Measurements from ENCODE around the gene FOXC1. TPM values are rescaled to one million over a fixed set of nuclear protein-coding genes. Genes with fewer than 3 reads are reported as not detected.

FOXC1 gene
- polyA plus RNA-seq, 1 experiment: 7.8 TPM

- H3K36me3 ChIP-seq (ENCODE audit: control insufficient read depth, insufficient read depth, low read length): no peaks in the 10 kb centered on the region
- peaks cover 4% of the 10 kb centered on the region; the same call in 1 of the 2 replicates for H3K27me3 ChIP-seq (ENCODE audit: control insufficient read depth, insufficient read depth, low read length)
- ChIA-PET CTCF (interaction anchor here (0.6 to 6.6 kb wide), 42 partner anchors 11 to 1393 kb away, joined by 3 to 92 read pairs (median 4); partner anchors contain the start of genes MYLK4 and WRNIP1), POLR2A (no interaction called here)
- TF ChIP-seq CTCF (IDR thresholded peaks at IDR 0.05; ENCODE audit: insufficient read depth, low read depth, low read length): no peak
- H3K4me3 ChIP-seq (ENCODE audit: low read depth, low read length): no peak overlapping the region
- no peak for DNase-seq (ENCODE audit: low read depth)
These were observed 14.2 kb upstream of the FOXC1 start for GRCh38 chr6:1595271-1596087.

DNA sequence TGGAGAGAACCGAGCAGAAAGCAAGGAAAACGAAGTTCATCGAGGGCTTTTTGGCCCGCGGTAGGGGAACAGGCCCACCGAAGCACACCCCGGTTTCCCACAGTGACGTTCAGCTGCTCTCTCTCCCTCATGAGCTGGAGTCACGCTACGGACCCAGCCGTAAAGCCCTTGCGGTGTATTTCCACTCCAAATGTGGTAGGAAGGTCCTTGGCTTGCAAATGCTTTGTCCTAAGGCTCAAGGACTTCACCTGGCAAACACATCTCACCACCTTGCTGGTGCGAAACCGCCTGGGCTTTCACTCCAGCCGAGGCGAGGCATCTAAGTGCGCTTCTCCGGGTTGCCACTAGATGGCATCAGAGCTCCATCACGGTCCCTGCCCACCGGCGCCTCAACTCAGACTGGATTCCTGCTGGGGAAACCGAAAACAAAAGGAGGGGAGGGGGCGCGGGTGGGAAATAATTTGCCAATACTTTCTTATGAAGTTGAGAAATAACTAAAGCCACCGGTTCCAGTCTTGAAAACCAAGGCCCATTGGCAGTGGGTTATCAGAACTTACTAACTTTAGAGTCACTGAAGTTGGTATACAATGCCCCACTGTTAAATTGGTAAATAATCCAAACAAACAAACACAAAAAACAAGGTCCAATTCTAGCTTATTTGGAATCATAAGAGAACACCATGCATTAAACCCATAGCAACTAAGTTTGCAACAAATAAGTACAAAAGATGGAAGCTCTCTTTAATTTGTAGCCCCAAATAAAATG lies 13.4 kb upstream of the FOXC1 start:
- CTCF ChIA-PET: interaction anchor here (0.7 to 6.6 kb wide), 54 partner anchors 10 to 1392 kb away, joined by 3 to 92 read pairs (median 4); partner anchors contain the start of genes MYLK4 and WRNIP1
- no peaks in the 10 kb centered on the region for H3K36me3 ChIP-seq (ENCODE audit: control insufficient read depth, insufficient read depth, low read length)
- POLR2A ChIA-PET: no interaction called here
- DNase-seq (ENCODE audit: low read depth): no peak
- peak; percentile 93 for TF ChIP-seq CTCF (IDR thresholded peaks at IDR 0.05; ENCODE audit: insufficient read depth, low read depth, low read length)
- H3K27me3 ChIP-seq (ENCODE audit: control insufficient read depth, insufficient read depth, low read length): peaks cover 4% of the 10 kb centered on the region; the same call in 1 of the 2 replicates
- H3K4me3 ChIP-seq (ENCODE audit: low read depth, low read length): peak overlapping the region; percentile 36

- CTCF ChIA-PET: interaction anchor here (0.5 to 6.6 kb wide), 43 partner anchors 9 to 1390 kb away, joined by 3 to 92 read pairs (median 4); partner anchors contain the start of genes MYLK4 and WRNIP1
- DNase-seq (ENCODE audit: low read depth): no peak
- Histone ChIP-seq H3K36me3 (ENCODE audit: control insufficient read depth, insufficient read depth, low read length) (no peaks in the 10 kb centered on the region), H3K4me3 (ENCODE audit: low read depth, low read length) (no peak overlapping the region), H3K27me3 (ENCODE audit: control insufficient read depth, insufficient read depth, low read length) (peaks cover 2% of the 10 kb centered on the region; the same call in 1 of the 2 replicates)
- no peak for TF ChIP-seq CTCF (IDR thresholded peaks at IDR 0.05; ENCODE audit: insufficient read depth, low read depth, low read length)
- POLR2A ChIA-PET: no interaction called here
These were observed 12.5 kb upstream of the FOXC1 start for GRCh38 chr6:1597121-1597744.

GRCh38 chr6:1597924-1598323 lies 11.8 kb upstream of the FOXC1 start:
- no peak overlapping the region for H3K4me3 ChIP-seq (ENCODE audit: low read depth, low read length)
- ChIA-PET CTCF (interaction anchor here (0.8 to 6.6 kb wide), 10 partner anchors 11 to 1335 kb away, joined by 3 to 92 read pairs (median 12); partner anchors contain the start of gene MYLK4), POLR2A (no interaction called here)
- TF ChIP-seq CTCF (IDR thresholded peaks at IDR 0.05; ENCODE audit: insufficient read depth, low read depth, low read length): no peak
- no peaks in the 10 kb centered on the region for H3K36me3 ChIP-seq (ENCODE audit: control insufficient read depth, insufficient read depth, low read length)
- H3K27me3 ChIP-seq (ENCODE audit: control insufficient read depth, insufficient read depth, low read length): peaks cover 2% of the 10 kb centered on the region; the same call in 1 of the 2 replicates
- DNase-seq (ENCODE audit: low read depth): no peak
